GM23248 (cell line): ENCODE measurements around the gene PIP5K1C.

Experiments used
- EZH2 ChIP-seq: fragments of 200-600 bp; sonication (generic); IDR thresholded peaks from 2 replicates; pipeline ENCODE4 v1.6.1; 2018; ENCODE audit warnings: antibody characterized with exemption, mild to moderate bottlenecking; ENCODE audit not compliant: insufficient read depth, poor library complexity, severe bottlenecking
- EZH2phosphoT487 ChIP-seq: fragments of 200-600 bp; sonication (generic); IDR thresholded peaks from 2 replicates; pipeline ENCODE4 v1.6.1; 2018; ENCODE audit warnings: antibody characterized with exemption, moderate library complexity, mild to moderate bottlenecking, low read depth; ENCODE audit not compliant: insufficient read depth

GRCh38 chr19:3667037-3667638, 33.1 kb downstream of the PIP5K1C start:
- TF ChIP-seq EZH2 (no peak), EZH2phosphoT487 (no peak)
